HepG2 (cell line): ENCODE results near the gene ARMH1. TPM values are rescaled to one million over a fixed set of nuclear protein-coding genes. Genes with fewer than 3 reads are reported as not detected.
A peak's percentile ranks its signal among the peaks of the same experiment; 100 is the strongest.

Source experiments
- ATRX ChIP-seq: sonication (generic); formaldehyde crosslinking; IDR thresholded peaks from 2 replicates; pipeline ENCODE4 v1.4.0; 2020; ENCODE audit warnings: missing genetic modification reagents, borderline replicate concordance
- ETS1 ChIP-seq: sonication (generic); formaldehyde crosslinking; IDR thresholded peaks from 2 replicates; pipeline ENCODE4 v1.4.0; 2020; ENCODE audit warnings: missing genetic modification reagents
- FOXP1 ChIP-seq, 2 experiments: fragments of 450-650 bp in 1 of 2; IDR thresholded peaks; 2 replicates each; pipeline ENCODE4 v1.6.1; 2017 to 2018; ENCODE audit warnings: antibody characterized with exemption in 1 of 2
- HOXD1 ChIP-seq: sonication (generic); formaldehyde crosslinking; IDR thresholded peaks from 2 replicates; pipeline ENCODE4 v1.5.0; 2020; ENCODE audit warnings: missing genetic modification reagents
- KDM4B ChIP-seq: sonication (generic); formaldehyde crosslinking; IDR thresholded peaks from 2 replicates; pipeline ENCODE4 v1.4.0; 2020; ENCODE audit warnings: missing genetic modification reagents
- MAFK ChIP-seq, 2 experiments: IDR thresholded peaks in 1 of 2; conservative IDR thresholded peaks in 1 of 2; 2 replicates each; pipeline ENCODE4 v1.6.1; 2011; ENCODE audit warnings: improper control_type of control experiment in 2 of 2, low read length in 2 of 2
- NFE2 ChIP-seq: sonication (generic); formaldehyde crosslinking; IDR thresholded peaks from 2 replicates; pipeline ENCODE4 v1.4.0; 2020; ENCODE audit warnings: missing genetic modification reagents
- RORA ChIP-seq: sonication (generic); formaldehyde crosslinking; IDR thresholded peaks from 2 replicates; pipeline ENCODE4 v1.5.0; 2020; ENCODE audit warnings: mild to moderate bottlenecking, missing genetic modification reagents, moderate library complexity
- SP1 ChIP-seq, 2 experiments: fragments of 450-650 bp in 1 of 2; sonication (generic) in 1 of 2; formaldehyde crosslinking in 1 of 2; IDR thresholded peaks; 2 replicates each; pipeline versions ENCODE4 v1.4.0 to v1.6.1; 2016 to 2020; ENCODE audit warnings: missing genetic modification reagents in 1 of 2
- ZBTB34 ChIP-seq: sonication (generic); formaldehyde crosslinking; IDR thresholded peaks from 2 replicates; pipeline ENCODE4 v1.8.0; 2022; ENCODE audit warnings: mild to moderate bottlenecking, missing genetic modification reagents
- ZNF136 ChIP-seq: sonication (generic); formaldehyde crosslinking; IDR thresholded peaks from 2 replicates; pipeline ENCODE4 v1.8.1; 2022; ENCODE audit warnings: low read depth, mild to moderate bottlenecking, moderate library complexity, missing genetic modification reagents
- ZNF317 ChIP-seq: sonication (generic); formaldehyde crosslinking; IDR thresholded peaks from 2 replicates; pipeline ENCODE4 v1.5.0; 2020; ENCODE audit warnings: mild to moderate bottlenecking, missing genetic modification reagents
- ZNF331 ChIP-seq: sonication (generic); formaldehyde crosslinking; IDR thresholded peaks from 2 replicates; pipeline ENCODE4 v1.4.0; 2020; ENCODE audit warnings: missing genetic modification reagents
- ZNF33B ChIP-seq: sonication (generic); formaldehyde crosslinking; IDR thresholded peaks from 2 replicates; pipeline ENCODE4 v1.5.1; 2020; ENCODE audit warnings: mild to moderate bottlenecking, missing genetic modification reagents
- ZNF609 ChIP-seq: sonication (generic); formaldehyde crosslinking; IDR thresholded peaks from 2 replicates; pipeline ENCODE4 v1.4.0; 2020; ENCODE audit warnings: mild to moderate bottlenecking, missing genetic modification reagents, borderline replicate concordance
- polyA plus RNA-seq, 8 experiments: library from polyadenylated mRNA; depleted of rRNA in 3 of 8; stranded (reverse) in 7 of 8; unstranded in 1 of 8; fragments of >200 nt; fragmentation: Illumina TruSeq in 4 of 8; extraction: Trizol in 4 of 8; gene quantifications; 2 replicates each; pipeline versions ENCODE4 v1.2.1 to v1.2.3, GENCODE V29; 2011 to 2016; ENCODE audit warnings: low read depth in 4 of 8, missing spikeins in 1 of 8, mixed read lengths in 1 of 8; ENCODE audit not compliant: insufficient read depth in 1 of 8
- total RNA-seq, 5 experiments: library from RNA; depleted of rRNA; stranded (reverse); fragments of >200 nt; fragmentation: Illumina TruSeq; extraction: Trizol; gene quantifications; 2 replicates each; pipeline ENCODE4 v1.2.3, GENCODE V29; 2016; ENCODE audit warnings: low read depth in 1 of 5

Gene ARMH1
- total and polyA plus RNA-seq, 2 of the 13 experiments (the other 11 are each of a cell fraction or from before 2014, with no cell fraction given) = 0.69 TPM; not detected in 1

- TF ChIP-seq ZNF609 (CRISPR knock-in tag) (0 out of 2 replicates have a peak, but pooled peaks have one; percentile 23), ZNF33B (CRISPR knock-in tag) (no peak), ZNF136 (no peak), MAFK (conservative IDR thresholded peaks at IDR 0.05 in 1 of 2, IDR thresholded peaks at IDR 0.05 in 1 of 2; ENCODE audit: low read length in 2 of 2) (no peak), ETS1 (CRISPR knock-in tag) (no peak), SP1 (IDR thresholded peaks at IDR 0.05) (no peak), SP1 (CRISPR knock-in tag; IDR thresholded peaks at IDR 0.05) (0 out of 2 replicates have a peak, but pooled peaks have one; percentile 21), RORA (CRISPR knock-in tag) (no peak), KDM4B (CRISPR knock-in tag) (no peak), FOXP1 (IDR thresholded peaks at IDR 0.05) (no peak), FOXP1 (CRISPR knock-in tag; IDR thresholded peaks at IDR 0.05) (no peak), ATRX (CRISPR knock-in tag) (no peak), NFE2 (CRISPR knock-in tag) (no peak), ZNF331 (CRISPR knock-in tag) (peak; percentile 39; the same call in 1 of the 2 replicates), ZBTB34 (CRISPR knock-in tag) (no peak), ZNF317 (CRISPR knock-in tag) (no peak), HOXD1 (no peak)
Measured at GRCh38 chr1:44631647-44632539, 42.6 kb upstream of the ARMH1 start (continued).
